Neural progenitor cell (in vitro differentiated cells): ENCODE results near the gene SOX5. TPM values are rescaled to one million over a fixed set of nuclear protein-coding genes. Genes with fewer than 3 reads are reported as not detected.

Experiments used
- DNase-seq: peaks from one replicate; pipeline ENCODE4 v3.0.0-alpha.2; 2016; ENCODE audit warnings: low spot score
- H2AFZ ChIP-seq: fragments of 200-600 bp; sonication (generic); replicated peaks from 2 replicates; pipeline ENCODE4 v1.6.1; 2016; ENCODE audit warnings: antibody characterized with exemption
- H3F3A ChIP-seq: fragments of 200-600 bp; sonication (generic); 2 replicates; pipeline ENCODE4 v1.6.1; 2016; ENCODE audit warnings: antibody characterized with exemption, low read depth
- H3K27ac ChIP-seq: fragments of 200-600 bp; sonication (generic); 2 replicates; pipeline ENCODE4 v1.5.1; 2016; ENCODE audit warnings: mild to moderate bottlenecking
- H3K27me3 ChIP-seq: fragments of 200-600 bp; sonication (generic); 2 replicates; pipeline ENCODE4 v1.6.1; 2016; ENCODE audit warnings: mild to moderate bottlenecking, moderate library complexity
- H3K36me3 ChIP-seq: fragments of 200-600 bp; sonication (generic); 2 replicates; pipeline ENCODE4 v1.5.1; 2016
- H3K4me1 ChIP-seq: fragments of 200-600 bp; sonication (generic); 2 replicates; pipeline ENCODE4 v1.6.1; 2016; ENCODE audit warnings: mixed run types
- H3K4me2 ChIP-seq: fragments of 200-600 bp; sonication (generic); 2 replicates; pipeline ENCODE4 v1.6.1; 2016
- H3K4me3 ChIP-seq: fragments of 200-600 bp; sonication (generic); 2 replicates; pipeline ENCODE4 v1.5.1; 2016
- H3K79me2 ChIP-seq: fragments of 200-600 bp; sonication (generic); 2 replicates; pipeline ENCODE4 v1.6.1; 2016; ENCODE audit warnings: low read depth
- H3K9ac ChIP-seq: fragments of 200-600 bp; sonication (generic); 2 replicates; pipeline ENCODE4 v1.6.1; 2016
- H3K9me3 ChIP-seq: fragments of 200-600 bp; sonication (generic); 2 replicates; pipeline ENCODE4 v1.5.1; 2016; ENCODE audit warnings: low read depth
- H4K20me1 ChIP-seq: fragments of 200-600 bp; sonication (generic); 2 replicates; pipeline ENCODE4 v1.6.1; 2016; ENCODE audit warnings: low read depth
- H3K27ac Mint-ChIP-seq: 3 replicates; pipeline ENCODE4 v1.8.0; 2021; ENCODE audit warnings: mixed read lengths
- H3K27me3 Mint-ChIP-seq: 2 replicates; pipeline ENCODE4 v1.8.0; 2022; ENCODE audit warnings: low read depth, mild to moderate bottlenecking, inconsistent platforms, moderate library complexity, mixed read lengths; ENCODE audit not compliant: insufficient read depth
- H3K36me3 Mint-ChIP-seq: 3 replicates; pipeline ENCODE4 v1.8.0; 2021; ENCODE audit warnings: mixed read lengths
- H3K4me1 Mint-ChIP-seq: 3 replicates; pipeline ENCODE4 v1.8.0; 2021; ENCODE audit warnings: mixed read lengths
- H3K4me3 Mint-ChIP-seq: 3 replicates; pipeline ENCODE4 v1.8.0; 2021; ENCODE audit warnings: mild to moderate bottlenecking, moderate library complexity, mixed read lengths
- H3K9me3 Mint-ChIP-seq: 3 replicates; pipeline ENCODE4 v1.8.0; 2020; ENCODE audit warnings: mixed read lengths
- CTCF ChIP-seq: fragments of 200-600 bp; sonication (generic); IDR thresholded peaks from 2 replicates; pipeline ENCODE4 v1.5.1; 2017; ENCODE audit warnings: antibody characterized with exemption, mild to moderate bottlenecking
- EZH2 ChIP-seq: fragments of 200-600 bp; sonication (generic); IDR thresholded peaks from 2 replicates; pipeline ENCODE4 v1.6.1; 2017; ENCODE audit warnings: antibody characterized with exemption, mild to moderate bottlenecking, moderate library complexity
- EZH2phosphoT487 ChIP-seq: fragments of 200-600 bp; sonication (generic); IDR thresholded peaks from 2 replicates; pipeline ENCODE4 v1.6.1; 2017; ENCODE audit warnings: antibody characterized with exemption
- total RNA-seq: library from RNA; depleted of rRNA; stranded (reverse); fragments of >200 nt; gene quantifications from 2 replicates; pipeline ENCODE4 v1.2.3, GENCODE V29; 2015; ENCODE audit warnings: low replicate concordance

The SOX5 gene
- total RNA-seq, 1 donor from 2014 or later: 79.5 TPM

- Mint-ChIP-seq H3K27ac (no peak overlapping the region), H3K4me3 (no peak overlapping the region), H3K4me1 (peaks cover 14% of the 10 kb centered on the region), H3K9me3 (peaks cover 2% of the 10 kb centered on the region), H3K27me3 (no peaks in the 10 kb centered on the region), H3K36me3 (peaks cover 46% of the 10 kb centered on the region)
- Histone ChIP-seq H2AFZ (no peak overlapping the region), H3K4me3 (no peak overlapping the region), H3K4me2 (no peak overlapping the region), H3F3A (no peaks in the 10 kb centered on the region), H3K9me3 (no peaks in the 10 kb centered on the region), H3K79me2 (peaks cover 6% of the 10 kb centered on the region), H3K9ac (no peak overlapping the region), H3K27me3 (no peaks in the 10 kb centered on the region), H3K27ac (no peak overlapping the region), H4K20me1 (no peaks in the 10 kb centered on the region), H3K4me1 (no peaks in the 10 kb centered on the region), H3K36me3 (peaks cover 26% of the 10 kb centered on the region)
- DNase-seq: no peak
- TF ChIP-seq EZH2phosphoT487 (no peak), EZH2 (no peak), CTCF (no peak)
Observed at GRCh38 chr12:23742574-23742973, 206.9 kb downstream of the SOX5 start.

- no peaks in the 10 kb centered on the region for H4K20me1 ChIP-seq
- peaks cover 35% of the 10 kb centered on the region for H3K36me3 Mint-ChIP-seq
- H3K9me3 ChIP-seq: no peaks in the 10 kb centered on the region
- H3K36me3 ChIP-seq: peaks cover 20% of the 10 kb centered on the region
- no peak overlapping the region for H3K4me2 ChIP-seq
- no peak overlapping the region for H2AFZ ChIP-seq
- no peak overlapping the region for H3K4me3 ChIP-seq
- H3K27me3 Mint-ChIP-seq: no peaks in the 10 kb centered on the region
- H3K79me2 ChIP-seq: peaks cover 5% of the 10 kb centered on the region
- peaks cover 2% of the 10 kb centered on the region for H3K4me1 Mint-ChIP-seq
- H3K4me1 ChIP-seq: peaks cover 3% of the 10 kb centered on the region
- no peaks in the 10 kb centered on the region for H3F3A ChIP-seq
- no peak overlapping the region for H3K27ac ChIP-seq
- no peak for DNase-seq
- H3K9me3 Mint-ChIP-seq: no peaks in the 10 kb centered on the region
- no peak for TF ChIP-seq EZH2
- TF ChIP-seq CTCF: no peak
- TF ChIP-seq EZH2phosphoT487: no peak
- no peak overlapping the region for H3K9ac ChIP-seq
- H3K27ac Mint-ChIP-seq: no peak overlapping the region
- H3K4me3 Mint-ChIP-seq: no peak overlapping the region
- no peaks in the 10 kb centered on the region for H3K27me3 ChIP-seq
Observed at GRCh38 chr12:23731493-23731892, 218.0 kb downstream of the SOX5 start.

- Histone ChIP-seq H3K79me2 (peaks cover 5% of the 10 kb centered on the region), H3K9ac (no peak overlapping the region), H3F3A (no peaks in the 10 kb centered on the region), H3K4me2 (no peak overlapping the region), H3K27me3 (no peaks in the 10 kb centered on the region), H2AFZ (no peak overlapping the region), H3K4me3 (no peak overlapping the region), H3K36me3 (peaks cover 19% of the 10 kb centered on the region), H4K20me1 (no peaks in the 10 kb centered on the region), H3K9me3 (no peaks in the 10 kb centered on the region), H3K4me1 (peaks cover 3% of the 10 kb centered on the region), H3K27ac (no peak overlapping the region)
- Mint-ChIP-seq H3K4me3 (no peak overlapping the region), H3K4me1 (peaks cover 2% of the 10 kb centered on the region), H3K27ac (no peak overlapping the region), H3K9me3 (no peaks in the 10 kb centered on the region), H3K27me3 (no peaks in the 10 kb centered on the region), H3K36me3 (peaks cover 37% of the 10 kb centered on the region)
- no peak for TF ChIP-seq EZH2
- no peak for TF ChIP-seq CTCF
- TF ChIP-seq EZH2phosphoT487: no peak
- DNase-seq: no peak
Observed at GRCh38 chr12:23731035-23731434, 218.4 kb downstream of the SOX5 start.

GRCh38 chr12:23729359-23729758 is 220.1 kb downstream of the SOX5 start:
- H4K20me1 ChIP-seq: no peaks in the 10 kb centered on the region
- Mint-ChIP-seq H3K36me3 (peaks cover 41% of the 10 kb centered on the region), H3K4me3 (no peak overlapping the region), H3K4me1 (peaks cover 5% of the 10 kb centered on the region), H3K27ac (no peak overlapping the region), H3K9me3 (no peaks in the 10 kb centered on the region), H3K27me3 (no peaks in the 10 kb centered on the region)
- H3K9me3 ChIP-seq: no peaks in the 10 kb centered on the region
- H3K79me2 ChIP-seq: peaks cover 5% of the 10 kb centered on the region
- no peak overlapping the region for H2AFZ ChIP-seq
- H3K4me2 ChIP-seq: no peak overlapping the region
- H3F3A ChIP-seq: no peaks in the 10 kb centered on the region
- no peak overlapping the region for H3K9ac ChIP-seq
- no peak overlapping the region for H3K4me3 ChIP-seq
- TF ChIP-seq EZH2 (no peak), EZH2phosphoT487 (no peak), CTCF (no peak)
- no peak for DNase-seq
- no peaks in the 10 kb centered on the region for H3K27me3 ChIP-seq
- peaks cover 10% of the 10 kb centered on the region for H3K36me3 ChIP-seq
- peaks cover 3% of the 10 kb centered on the region for H3K4me1 ChIP-seq
- no peak overlapping the region for H3K27ac ChIP-seq
